SK-N-SH treated with all-trans-retinoic acid at 6 μM for 48 hours (cell line): ENCODE data around the gene BIN1.

Experiments used
- ATAC-seq: fragments of 200-7000 bp; cut with Tn5 transposase; 3 replicates; pipeline ENCODE4 v1.9.1; 2020; ENCODE audit warnings: mild to moderate bottlenecking, moderate library complexity
- ARNTL ChIP-seq: fragments of 450-650 bp; formaldehyde crosslinking; IDR thresholded peaks from 2 replicates; pipeline ENCODE4 v1.5.0; 2020; ENCODE audit warnings: low read depth, mild to moderate bottlenecking, moderate library complexity, borderline replicate concordance
- GLIS3 ChIP-seq: fragments of 250-450 bp; sonication (Bioruptor Pico); IDR thresholded peaks from 2 replicates; pipeline ENCODE4 v1.5.0; 2020; ENCODE audit warnings: mild to moderate bottlenecking, moderate library complexity
- ISL1 ChIP-seq: fragments of 250-450 bp; sonication (Bioruptor Pico); IDR thresholded peaks from 2 replicates; pipeline ENCODE4 v2.1.2; 2022; ENCODE audit warnings: mild to moderate bottlenecking, moderate library complexity
- RARB ChIP-seq: fragments of 250-450 bp; sonication (Bioruptor Pico); IDR thresholded peaks from 2 replicates; pipeline ENCODE4 v1.8.0; 2021; ENCODE audit warnings: mild to moderate bottlenecking, moderate library complexity
- TCF4 ChIP-seq: fragments of 250-450 bp; sonication (Bioruptor Pico); IDR thresholded peaks from 2 replicates; pipeline ENCODE4 v1.8.0; 2021; ENCODE audit warnings: mild to moderate bottlenecking, moderate library complexity, borderline replicate concordance
- TOX ChIP-seq: fragments of 250-450 bp; sonication (Bioruptor Pico); IDR thresholded peaks from 2 replicates; pipeline ENCODE4 v1.8.0; 2021; ENCODE audit warnings: mild to moderate bottlenecking, moderate library complexity, borderline replicate concordance
- ZC3H10 ChIP-seq: fragments of 250-450 bp; sonication (Bioruptor Pico); IDR thresholded peaks from 2 replicates; pipeline ENCODE4 v1.5.1; 2021; ENCODE audit warnings: mild to moderate bottlenecking, moderate library complexity
- ZFP3 ChIP-seq: fragments of 250-450 bp; sonication (Bioruptor Pico); IDR thresholded peaks from 2 replicates; pipeline ENCODE4 v1.5.0; 2020; ENCODE audit warnings: mild to moderate bottlenecking, moderate library complexity
- ZFP30 ChIP-seq: fragments of 450-650 bp; formaldehyde crosslinking; IDR thresholded peaks from 2 replicates; pipeline ENCODE4 v1.5.0; 2022; ENCODE audit warnings: mild to moderate bottlenecking, moderate library complexity
- ZNF565 ChIP-seq: fragments of 450-650 bp; formaldehyde crosslinking; conservative IDR thresholded peaks from 2 replicates; pipeline ENCODE4 v1.5.0; 2020; ENCODE audit warnings: low read depth, mild to moderate bottlenecking, moderate library complexity
- ZNF70 ChIP-seq: fragments of 450-650 bp; formaldehyde crosslinking; IDR thresholded peaks from 2 replicates; pipeline ENCODE4 v1.5.0; 2020; ENCODE audit warnings: mild to moderate bottlenecking, moderate library complexity
- ZNF8 ChIP-seq: fragments of 450-650 bp; formaldehyde crosslinking; IDR thresholded peaks from 2 replicates; pipeline ENCODE4 v1.5.0; 2020; ENCODE audit warnings: mild to moderate bottlenecking, moderate library complexity
- TF ChIP-seq, protein P1 (sequence below): fragments of 250-450 bp; sonication (Bioruptor Pico); IDR thresholded peaks from 2 replicates; pipeline ENCODE4 v1.5.0; 2020; ENCODE audit warnings: mild to moderate bottlenecking, moderate library complexity
- TF ChIP-seq, protein P2 (sequence below): fragments of 250-450 bp; sonication (Bioruptor Pico); IDR thresholded peaks from 2 replicates; pipeline ENCODE4 v1.8.0; 2020; ENCODE audit warnings: mild to moderate bottlenecking, moderate library complexity, borderline replicate concordance
- TF ChIP-seq, protein P3 (sequence below): fragments of 250-450 bp; sonication (Bioruptor Pico); IDR thresholded peaks from 2 replicates; pipeline ENCODE4 v1.5.1; 2020; ENCODE audit warnings: low read depth, mild to moderate bottlenecking, moderate library complexity

Gene BIN1

DNA sequence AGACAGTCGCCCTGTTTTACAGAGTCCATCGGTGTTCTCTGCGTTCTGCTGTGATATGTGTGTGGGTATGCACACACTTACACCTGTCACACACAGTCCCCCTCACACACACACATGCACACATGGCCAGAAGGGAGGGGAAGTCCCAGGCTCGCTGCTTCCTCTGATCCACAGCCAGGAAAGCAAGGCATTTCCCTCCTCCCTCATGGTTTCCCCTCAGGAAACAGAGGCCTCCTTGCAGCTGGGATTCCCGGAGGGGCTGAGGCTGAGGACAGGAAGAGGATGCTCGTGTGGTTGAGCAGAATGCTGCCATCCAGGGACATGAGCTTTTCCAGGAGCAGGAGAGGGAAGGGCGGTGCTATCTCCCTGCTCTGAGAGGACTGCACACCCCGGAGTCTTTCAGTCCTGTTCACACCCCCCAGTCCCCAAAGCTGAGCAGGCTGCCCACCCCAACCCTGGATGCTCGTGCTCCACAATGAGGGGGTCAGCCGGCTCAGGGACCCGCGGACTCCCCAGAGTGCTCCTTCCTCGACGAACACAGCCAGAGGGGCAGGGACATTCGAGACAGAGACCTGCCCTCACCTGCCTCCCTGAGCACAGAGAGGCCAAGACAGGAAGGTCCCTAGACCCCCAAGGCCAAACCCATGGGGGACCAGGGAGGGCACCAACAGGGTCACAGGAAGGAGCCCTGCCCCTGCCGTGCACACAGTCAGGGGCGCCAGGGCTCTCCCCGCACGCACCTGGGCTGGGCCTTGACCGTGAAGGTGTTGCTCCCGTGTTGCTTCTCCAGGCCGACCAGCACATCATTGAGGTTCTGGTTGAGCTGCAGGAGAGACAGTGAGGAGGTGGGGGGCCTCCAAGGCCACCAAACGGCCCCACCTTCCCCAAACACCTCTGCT, 45.3 kb downstream of the BIN1 start:
- TF ChIP-seq ZFP3: no peak
- TF ChIP-seq, protein P1, sequence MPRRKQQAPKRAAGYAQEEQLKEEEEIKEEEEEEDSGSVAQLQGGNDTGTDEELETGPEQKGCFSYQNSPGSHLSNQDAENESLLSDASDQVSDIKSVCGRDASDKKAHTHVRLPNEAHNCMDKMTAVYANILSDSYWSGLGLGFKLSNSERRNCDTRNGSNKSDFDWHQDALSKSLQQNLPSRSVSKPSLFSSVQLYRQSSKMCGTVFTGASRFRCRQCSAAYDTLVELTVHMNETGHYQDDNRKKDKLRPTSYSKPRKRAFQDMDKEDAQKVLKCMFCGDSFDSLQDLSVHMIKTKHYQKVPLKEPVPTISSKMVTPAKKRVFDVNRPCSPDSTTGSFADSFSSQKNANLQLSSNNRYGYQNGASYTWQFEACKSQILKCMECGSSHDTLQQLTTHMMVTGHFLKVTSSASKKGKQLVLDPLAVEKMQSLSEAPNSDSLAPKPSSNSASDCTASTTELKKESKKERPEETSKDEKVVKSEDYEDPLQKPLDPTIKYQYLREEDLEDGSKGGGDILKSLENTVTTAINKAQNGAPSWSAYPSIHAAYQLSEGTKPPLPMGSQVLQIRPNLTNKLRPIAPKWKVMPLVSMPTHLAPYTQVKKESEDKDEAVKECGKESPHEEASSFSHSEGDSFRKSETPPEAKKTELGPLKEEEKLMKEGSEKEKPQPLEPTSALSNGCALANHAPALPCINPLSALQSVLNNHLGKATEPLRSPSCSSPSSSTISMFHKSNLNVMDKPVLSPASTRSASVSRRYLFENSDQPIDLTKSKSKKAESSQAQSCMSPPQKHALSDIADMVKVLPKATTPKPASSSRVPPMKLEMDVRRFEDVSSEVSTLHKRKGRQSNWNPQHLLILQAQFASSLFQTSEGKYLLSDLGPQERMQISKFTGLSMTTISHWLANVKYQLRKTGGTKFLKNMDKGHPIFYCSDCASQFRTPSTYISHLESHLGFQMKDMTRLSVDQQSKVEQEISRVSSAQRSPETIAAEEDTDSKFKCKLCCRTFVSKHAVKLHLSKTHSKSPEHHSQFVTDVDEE: no peak
- no peak for TF ChIP-seq ZNF70 (CRISPR knock-in tag)
- TF ChIP-seq RARB (CRISPR knock-in tag): no peak
- TF ChIP-seq ZFP30 (CRISPR knock-in tag): no peak
- ATAC-seq: no peak

DNA sequence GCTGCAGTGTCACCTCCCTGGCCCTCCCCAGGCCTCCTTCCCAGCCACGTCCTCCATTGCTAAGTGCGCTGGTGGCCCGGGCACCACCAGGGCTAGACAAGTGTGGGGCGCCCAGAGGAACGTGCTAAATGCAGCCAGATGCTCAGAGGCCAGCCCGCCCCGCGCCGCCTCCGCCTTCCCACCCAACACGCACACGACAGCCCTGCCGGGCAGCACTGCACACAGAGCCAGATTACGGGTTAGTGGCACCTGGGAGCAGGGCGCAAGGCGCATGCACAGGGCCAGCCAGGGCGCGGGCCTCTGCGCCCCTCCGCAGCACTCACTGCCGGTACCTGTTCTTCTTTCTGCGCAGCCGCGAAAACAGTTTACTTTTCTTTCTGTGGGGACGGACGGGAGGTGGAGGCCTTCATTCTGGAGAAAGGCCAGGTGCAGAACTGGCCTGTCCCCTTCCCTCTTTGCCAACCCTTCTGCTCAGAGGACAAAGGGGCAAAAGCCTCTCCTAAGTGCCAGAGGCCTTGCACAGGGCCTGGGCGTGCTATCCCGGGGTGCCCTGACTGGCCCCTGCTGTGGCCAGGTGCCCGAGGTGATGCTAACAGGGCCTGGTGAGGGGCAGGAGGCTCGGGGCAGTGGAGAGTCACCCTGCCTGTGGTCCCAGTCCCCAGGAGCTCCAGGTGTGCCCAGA, 46.5 kb downstream of the BIN1 start:
- TF ChIP-seq ZFP3 (no peak), ISL1 (CRISPR knock-in tag) (no peak), ZFP30 (CRISPR knock-in tag) (no peak), ZNF8 (CRISPR knock-in tag) (no peak), ZNF565 (CRISPR knock-in tag) (no peak), ZNF70 (CRISPR knock-in tag) (no peak), GLIS3 (CRISPR knock-in tag) (no peak)
- TF ChIP-seq, protein P2, sequence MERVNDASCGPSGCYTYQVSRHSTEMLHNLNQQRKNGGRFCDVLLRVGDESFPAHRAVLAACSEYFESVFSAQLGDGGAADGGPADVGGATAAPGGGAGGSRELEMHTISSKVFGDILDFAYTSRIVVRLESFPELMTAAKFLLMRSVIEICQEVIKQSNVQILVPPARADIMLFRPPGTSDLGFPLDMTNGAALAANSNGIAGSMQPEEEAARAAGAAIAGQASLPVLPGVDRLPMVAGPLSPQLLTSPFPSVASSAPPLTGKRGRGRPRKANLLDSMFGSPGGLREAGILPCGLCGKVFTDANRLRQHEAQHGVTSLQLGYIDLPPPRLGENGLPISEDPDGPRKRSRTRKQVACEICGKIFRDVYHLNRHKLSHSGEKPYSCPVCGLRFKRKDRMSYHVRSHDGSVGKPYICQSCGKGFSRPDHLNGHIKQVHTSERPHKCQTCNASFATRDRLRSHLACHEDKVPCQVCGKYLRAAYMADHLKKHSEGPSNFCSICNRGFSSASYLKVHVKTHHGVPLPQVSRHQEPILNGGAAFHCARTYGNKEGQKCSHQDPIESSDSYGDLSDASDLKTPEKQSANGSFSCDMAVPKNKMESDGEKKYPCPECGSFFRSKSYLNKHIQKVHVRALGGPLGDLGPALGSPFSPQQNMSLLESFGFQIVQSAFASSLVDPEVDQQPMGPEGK (CRISPR knock-in tag): no peak
- TF ChIP-seq, protein P1: no peak
- TF ChIP-seq, protein P3, sequence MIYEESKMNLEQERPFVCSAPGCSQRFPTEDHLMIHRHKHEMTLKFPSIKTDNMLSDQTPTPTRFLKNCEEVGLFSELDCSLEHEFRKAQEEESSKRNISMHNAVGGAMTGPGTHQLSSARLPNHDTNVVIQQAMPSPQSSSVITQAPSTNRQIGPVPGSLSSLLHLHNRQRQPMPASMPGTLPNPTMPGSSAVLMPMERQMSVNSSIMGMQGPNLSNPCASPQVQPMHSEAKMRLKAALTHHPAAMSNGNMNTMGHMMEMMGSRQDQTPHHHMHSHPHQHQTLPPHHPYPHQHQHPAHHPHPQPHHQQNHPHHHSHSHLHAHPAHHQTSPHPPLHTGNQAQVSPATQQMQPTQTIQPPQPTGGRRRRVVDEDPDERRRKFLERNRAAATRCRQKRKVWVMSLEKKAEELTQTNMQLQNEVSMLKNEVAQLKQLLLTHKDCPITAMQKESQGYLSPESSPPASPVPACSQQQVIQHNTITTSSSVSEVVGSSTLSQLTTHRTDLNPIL: no peak
- no peak for ATAC-seq

DNA sequence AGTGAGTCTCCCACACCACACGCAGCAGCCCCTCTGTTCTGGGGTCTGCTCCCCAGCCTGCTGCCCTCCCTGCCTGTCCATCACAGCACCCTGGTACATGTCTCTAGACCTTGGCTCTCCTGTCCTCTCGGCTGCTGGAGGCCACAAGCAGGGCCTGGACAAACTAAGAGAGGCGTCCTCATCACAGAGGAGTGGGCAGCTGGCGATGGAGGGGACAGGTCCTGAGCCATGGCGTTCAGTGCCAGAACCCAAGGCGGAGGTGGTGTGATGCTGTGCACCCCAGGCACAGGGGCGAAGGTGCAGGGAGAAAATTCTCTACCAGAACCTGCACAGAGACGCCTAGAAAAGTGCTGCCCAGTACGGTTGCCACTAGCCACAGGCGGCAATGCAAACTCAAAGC, 47.4 kb downstream of the BIN1 start:
- no peak for ATAC-seq
- no peak for TF ChIP-seq ZC3H10 (CRISPR knock-in tag)
- no peak for TF ChIP-seq TOX (CRISPR knock-in tag)
- TF ChIP-seq, protein P2 (CRISPR knock-in tag): no peak
- no peak for TF ChIP-seq ARNTL (CRISPR knock-in tag)
- TF ChIP-seq ZNF8 (CRISPR knock-in tag): no peak
- TF ChIP-seq ZFP3: no peak
- TF ChIP-seq TCF4: no peak
- no peak for TF ChIP-seq ZNF565 (CRISPR knock-in tag)
- no peak for TF ChIP-seq ZFP30 (CRISPR knock-in tag)
- TF ChIP-seq RARB (CRISPR knock-in tag): no peak
- no peak for TF ChIP-seq ZNF70 (CRISPR knock-in tag)
- TF ChIP-seq, all 23 proteins: peak for 0
